ENCODE measurements around the gene FAM89B. TPM values are rescaled to one million over a fixed set of nuclear protein-coding genes. Genes with fewer than 3 reads are reported as not detected.

FAM89B gene
- polyA plus RNA-seq, 3 donors from 2014 or later: 98.6 to 173 (median 158) TPM

GRCh38 chr11:65585396-65586246 is 13.3 kb downstream of the FAM89B start:
- Mint-ChIP-seq H3K27ac (peak overlapping the region in 5 of 6 donors; percentile 21 to 81 (median 44)), H3K4me1 (peaks cover 17 to 27% of the 10 kb centered on the region in 2 donors)

GRCh38 chr11:65586247-65586630 is 13.9 kb downstream of the FAM89B start:
- Mint-ChIP-seq H3K27me3 (ENCODE audit: low read depth in 3 of 3) (peaks cover 2% of the 10 kb centered on the region in 3 donors), H3K36me3 (peaks cover 0 to 12% (median 7%) of the 10 kb centered on the region in 3 donors), H3K4me1 (peaks cover 17 to 27% of the 10 kb centered on the region in 2 donors), H3K27ac (peak overlapping the region; percentile 21 to 81 (median 56)), H3K9me3 (no peaks in the 10 kb centered on the region), H3K4me3 (peak overlapping the region in 1 of 5 donors; percentile 10)
- no peak for DNase-seq

More at GRCh38 chr11:65585396-65586246, 13.3 kb downstream of the FAM89B start:
- Mint-ChIP-seq H3K36me3 (peaks cover 0 to 12% (median 7%) of the 10 kb centered on the region in 3 donors), H3K27me3 (ENCODE audit: low read depth in 3 of 3) (peaks cover 2% of the 10 kb centered on the region in 3 donors), H3K4me3 (no peak overlapping the region), H3K9me3 (no peaks in the 10 kb centered on the region)
- no peak for DNase-seq

GRCh38 chr11:65586676-65587075 is 14.3 kb downstream of the FAM89B start:
- no peak for DNase-seq
- Mint-ChIP-seq H3K27me3 (ENCODE audit: low read depth in 3 of 3) (peaks cover 2% of the 10 kb centered on the region in 3 donors), H3K9me3 (no peaks in the 10 kb centered on the region), H3K27ac (peak overlapping the region in 5 of 6 donors; percentile 21 to 81 (median 67)), H3K4me1 (peaks cover 17 to 27% of the 10 kb centered on the region in 2 donors), H3K4me3 (no peak overlapping the region), H3K36me3 (peaks cover 0 to 12% (median 7%) of the 10 kb centered on the region in 3 donors)

GRCh38 chr11:65588199-65589054 is 16.1 kb downstream of the FAM89B start:
- H3K36me3 Mint-ChIP-seq: peaks cover 0 to 3% (median 3%) of the 10 kb centered on the region in 3 donors
- peaks cover 2 to 6% (median 2%) of the 10 kb centered on the region in 3 donors for H3K27me3 Mint-ChIP-seq (ENCODE audit: low read depth in 3 of 3)
- peak overlapping the region; percentile 12 to 57 (median 52) for H3K4me3 Mint-ChIP-seq
- peak overlapping the region; percentile 82 to 94 (median 88) for H3K27ac Mint-ChIP-seq
- H3K4me1 Mint-ChIP-seq: peaks cover 17 to 23% of the 10 kb centered on the region in 2 donors
- DNase-seq: peak; percentile 74 to 80 (median 77)
- H3K9me3 Mint-ChIP-seq: no peaks in the 10 kb centered on the region

GRCh38 chr11:65589444-65590239 is 17.3 kb downstream of the FAM89B start:
- H3K4me1 Mint-ChIP-seq: peaks cover 17 to 20% of the 10 kb centered on the region in 2 donors
- H3K27ac Mint-ChIP-seq: peak overlapping the region in 4 of 6 donors; percentile 12 to 94 (median 62)
- peak in 2 of 3 donors; percentile 10 to 26 for DNase-seq
- H3K36me3 Mint-ChIP-seq: peaks cover 0 to 3% (median 3%) of the 10 kb centered on the region in 3 donors
- H3K4me3 Mint-ChIP-seq: no peak overlapping the region
- peaks cover 2 to 6% (median 2%) of the 10 kb centered on the region in 3 donors for H3K27me3 Mint-ChIP-seq (ENCODE audit: low read depth in 3 of 3)
- H3K9me3 Mint-ChIP-seq: no peaks in the 10 kb centered on the region

GRCh38 chr11:65590240-65590738 is 18.0 kb downstream of the FAM89B start:
- H3K36me3 Mint-ChIP-seq: peaks cover 0 to 3% (median 3%) of the 10 kb centered on the region in 3 donors
- no peaks in the 10 kb centered on the region for H3K9me3 Mint-ChIP-seq
- H3K4me3 Mint-ChIP-seq: no peak overlapping the region
- DNase-seq: no peak
- H3K27ac Mint-ChIP-seq: peak overlapping the region in 2 of 6 donors; percentile 39 to 86
- H3K27me3 Mint-ChIP-seq (ENCODE audit: low read depth in 3 of 3): peaks cover 2 to 6% (median 2%) of the 10 kb centered on the region in 3 donors
- H3K4me1 Mint-ChIP-seq: peaks cover 17 to 20% of the 10 kb centered on the region in 2 donors

- peaks cover 17% of the 10 kb centered on the region in 2 donors for H3K4me1 Mint-ChIP-seq
- H3K9me3 Mint-ChIP-seq: no peaks in the 10 kb centered on the region
- H3K27ac Mint-ChIP-seq: no peak overlapping the region
- H3K4me3 Mint-ChIP-seq: no peak overlapping the region
- peaks cover 2 to 8% (median 2%) of the 10 kb centered on the region in 3 donors for H3K27me3 Mint-ChIP-seq (ENCODE audit: low read depth in 3 of 3)
- no peaks in the 10 kb centered on the region for H3K36me3 Mint-ChIP-seq
- no peak for DNase-seq
Observed at GRCh38 chr11:65591939-65592857, 19.9 kb downstream of the FAM89B start.

GRCh38 chr11:65592858-65593517 is 20.6 kb downstream of the FAM89B start:
- peaks cover 2 to 6% (median 2%) of the 10 kb centered on the region in 3 donors for H3K27me3 Mint-ChIP-seq (ENCODE audit: low read depth in 3 of 3)
- no peaks in the 10 kb centered on the region for H3K9me3 Mint-ChIP-seq
- H3K27ac Mint-ChIP-seq: peak overlapping the region in 1 of 6 donors; percentile 64
- DNase-seq: no peak
- peaks cover 9 to 10% of the 10 kb centered on the region in 2 donors for H3K4me1 Mint-ChIP-seq
- no peaks in the 10 kb centered on the region for H3K36me3 Mint-ChIP-seq
- H3K4me3 Mint-ChIP-seq: no peak overlapping the region

- peak; percentile 29 to 51 (median 44) for DNase-seq
Observed at GRCh38 chr11:65593518-65594414, 21.4 kb downstream of the FAM89B start.

GRCh38 chr11:65595131-65595530 is 22.8 kb downstream of the FAM89B start:
- Mint-ChIP-seq H3K4me1 (peaks cover 0 to 2% of the 10 kb centered on the region in 2 donors), H3K27ac (no peak overlapping the region), H3K27me3 (ENCODE audit: low read depth in 3 of 3) (peaks cover 0 to 6% (median 0%) of the 10 kb centered on the region in 3 donors), H3K9me3 (no peaks in the 10 kb centered on the region), H3K36me3 (no peaks in the 10 kb centered on the region), H3K4me3 (no peak overlapping the region)
- DNase-seq: no peak

More at GRCh38 chr11:65593518-65594414, 21.4 kb downstream of the FAM89B start:
- Mint-ChIP-seq H3K9me3 (no peaks in the 10 kb centered on the region), H3K27ac (peak overlapping the region in 2 of 6 donors; percentile 36 to 74), H3K36me3 (no peaks in the 10 kb centered on the region), H3K4me1 (peaks cover 1 to 2% of the 10 kb centered on the region in 2 donors), H3K27me3 (ENCODE audit: low read depth in 3 of 3) (peaks cover 0 to 6% (median 2%) of the 10 kb centered on the region in 3 donors), H3K4me3 (no peak overlapping the region)
